GM23338 (cell line): Measurements from ENCODE around the gene PTPRN2. TPM values are rescaled to one million over a fixed set of nuclear protein-coding genes. Genes with fewer than 3 reads are reported as not detected.

Source experiments
- ATAC-seq: fragments of 200-7000 bp; cut with Tn5 transposase; 3 replicates; pipeline ENCODE4 v1.9.1; 2020
- DNase-seq: peaks from one replicate; pipeline ENCODE4 v3.0.0-alpha.2; 2015; ENCODE audit warnings: low spot score
- H2AFZ ChIP-seq: fragments of 200-600 bp; sonication (generic); 2 replicates; pipeline ENCODE4 v1.8.0; 2016; ENCODE audit warnings: antibody characterized with exemption, mild to moderate bottlenecking, moderate library complexity
- H3F3A ChIP-seq: fragments of 200-600 bp; sonication (generic); replicated peaks from 2 replicates; pipeline ENCODE4 v1.8.0; 2017; ENCODE audit warnings: antibody characterized with exemption, mixed run types, low read depth
- H3K27ac ChIP-seq: fragments of 200-600 bp; sonication (generic); 2 replicates; pipeline ENCODE4 v1.6.1; 2016; ENCODE audit warnings: low read depth
- H3K27me3 ChIP-seq: fragments of 200-600 bp; sonication (generic); 2 replicates; pipeline ENCODE4 v1.8.0; 2016; ENCODE audit warnings: mild to moderate bottlenecking, mixed run types, moderate library complexity; ENCODE audit not compliant: insufficient read depth
- H3K36me3 ChIP-seq: fragments of 200-600 bp; sonication (generic); 2 replicates; pipeline ENCODE4 v1.8.0; 2016; ENCODE audit warnings: mild to moderate bottlenecking; ENCODE audit not compliant: insufficient read depth
- H3K4me1 ChIP-seq: fragments of 200-600 bp; sonication (generic); 2 replicates; pipeline ENCODE4 v1.8.0; 2016; ENCODE audit warnings: mild to moderate bottlenecking, moderate library complexity; ENCODE audit not compliant: insufficient read depth
- H3K4me2 ChIP-seq: fragments of 200-600 bp; sonication (generic); 2 replicates; pipeline ENCODE4 v1.7.1; 2017; ENCODE audit warnings: mixed run types
- H3K4me3 ChIP-seq: fragments of 200-600 bp; sonication (generic); 2 replicates; pipeline ENCODE4 v1.6.1; 2016; ENCODE audit warnings: mixed run types
- H3K79me2 ChIP-seq: fragments of 200-600 bp; sonication (generic); replicated peaks from 2 replicates; pipeline ENCODE4 v1.8.0; 2017; ENCODE audit warnings: mild to moderate bottlenecking; ENCODE audit not compliant: insufficient read depth
- H3K9me2 ChIP-seq: fragments of 200-600 bp; sonication (generic); 2 replicates; pipeline ENCODE4 v1.8.0; 2017; ENCODE audit not compliant: insufficient read depth
- H4K20me1 ChIP-seq: fragments of 200-600 bp; sonication (generic); replicated peaks from 2 replicates; pipeline ENCODE4 v1.8.0; 2017; ENCODE audit warnings: mild to moderate bottlenecking; ENCODE audit not compliant: insufficient read depth
- H3K27ac Mint-ChIP-seq: 2 replicates; pipeline ENCODE4 v1.8.0; 2020; ENCODE audit warnings: inconsistent platforms, mild to moderate bottlenecking, moderate library complexity, mixed read lengths
- H3K27me3 Mint-ChIP-seq: 3 replicates; pipeline ENCODE4 v1.8.0; 2022; ENCODE audit warnings: low read depth, mild to moderate bottlenecking, moderate library complexity, mixed read lengths, inconsistent platforms; ENCODE audit not compliant: insufficient read depth, poor library complexity
- H3K36me3 Mint-ChIP-seq: 3 replicates; pipeline ENCODE4 v1.8.0; 2021; ENCODE audit warnings: low read depth, mild to moderate bottlenecking, inconsistent platforms, moderate library complexity, mixed read lengths
- H3K4me1 Mint-ChIP-seq: 3 replicates; pipeline ENCODE4 v1.8.0; 2020; ENCODE audit warnings: mild to moderate bottlenecking, inconsistent platforms, mixed read lengths
- H3K4me3 Mint-ChIP-seq: 3 replicates; pipeline ENCODE4 v1.8.0; 2021; ENCODE audit warnings: moderate library complexity, mild to moderate bottlenecking, inconsistent platforms, mixed read lengths
- H3K9me3 Mint-ChIP-seq: 3 replicates; pipeline ENCODE4 v1.8.0; 2020; ENCODE audit warnings: moderate library complexity, mild to moderate bottlenecking, inconsistent platforms, mixed read lengths
- CTCF ChIP-seq, 2 experiments: fragments of 200-600 bp in 1 of 2; sonication (generic) in 1 of 2; conservative IDR thresholded peaks; 2 replicates each; pipeline versions ENCODE4 v1.5.1 to v1.6.1; 2016 to 2017; ENCODE audit warnings: antibody characterized with exemption in 2 of 2, low read depth in 2 of 2, mild to moderate bottlenecking in 2 of 2, moderate library complexity in 1 of 2
- EZH2 ChIP-seq: fragments of 200-600 bp; sonication (generic); IDR thresholded peaks from one replicate; pipeline ENCODE4 v1.8.0; 2017; ENCODE audit warnings: antibody characterized with exemption, mild to moderate bottlenecking, low read depth; ENCODE audit not compliant: unreplicated experiment
- EZH2phosphoT487 ChIP-seq: fragments of 200-600 bp; sonication (generic); IDR thresholded peaks from one replicate; pipeline ENCODE4 v1.8.1; 2018; ENCODE audit warnings: antibody characterized with exemption; ENCODE audit not compliant: unreplicated experiment
- JUNB ChIP-seq: IDR thresholded peaks from one replicate; pipeline ENCODE4 v1.6.1; 2016; ENCODE audit warnings: antibody characterized with exemption; ENCODE audit not compliant: unreplicated experiment
- NANOG ChIP-seq: IDR thresholded peaks from 2 replicates; pipeline ENCODE4 v1.6.1; 2016; ENCODE audit warnings: antibody characterized with exemption, borderline replicate concordance
- POLR2AphosphoS5 ChIP-seq: IDR thresholded peaks from 2 replicates; pipeline ENCODE4 v1.6.1; 2016; ENCODE audit warnings: antibody characterized with exemption, low read depth
- REST ChIP-seq: IDR thresholded peaks from one replicate; pipeline ENCODE4 v1.6.1; 2018; ENCODE audit warnings: antibody characterized with exemption; ENCODE audit not compliant: unreplicated experiment
- STAT1 ChIP-seq: IDR thresholded peaks from one replicate; pipeline ENCODE4 v1.6.1; 2016; ENCODE audit warnings: antibody characterized with exemption; ENCODE audit not compliant: unreplicated experiment
- ZNF114 ChIP-seq: fragments of 250-450 bp; sonication (Bioruptor Pico); IDR thresholded peaks from 2 replicates; pipeline ENCODE4 v1.5.0; 2020; ENCODE audit warnings: mild to moderate bottlenecking, moderate library complexity
- ZNF331 ChIP-seq: fragments of 250-450 bp; sonication (Bioruptor Pico); IDR thresholded peaks from 2 replicates; pipeline ENCODE4 v1.5.0; 2020; ENCODE audit warnings: low read depth, mild to moderate bottlenecking, moderate library complexity
- ZNF462 ChIP-seq: fragments of 250-450 bp; sonication (Bioruptor Pico); IDR thresholded peaks from 2 replicates; pipeline ENCODE4 v1.5.0; 2020; ENCODE audit warnings: mild to moderate bottlenecking, moderate library complexity
- polyA plus RNA-seq: library from polyadenylated mRNA; unstranded; fragments of >200 nt; fragmentation: Nextera tagmentation; extraction: Ambion mirVana; gene quantifications from 2 replicates; pipeline ENCODE4 v1.2.1, GENCODE V29; 2016
- total RNA-seq: library from RNA; depleted of rRNA; stranded (reverse); fragments of >200 nt; shearing (Covaris generic); gene quantifications from 2 replicates; pipeline ENCODE4 v1.2.3, GENCODE V29; 2014

Gene PTPRN2
- total and polyA plus RNA-seq, 2 experiments from 2014 or later: 0.87 to 4.0 TPM

GRCh38 chr7:158560386-158560785 lies 27.2 kb downstream of the PTPRN2 start:
- H3K4me3 ChIP-seq: no peak overlapping the region
- H3K36me3 ChIP-seq: no peaks in the 10 kb centered on the region
- no peaks in the 10 kb centered on the region for H4K20me1 ChIP-seq
- no peak overlapping the region for H2AFZ ChIP-seq
- H3K27ac ChIP-seq: no peak overlapping the region
- no peak for TF ChIP-seq NANOG
- no peak for TF ChIP-seq EZH2phosphoT487
- no peak for TF ChIP-seq STAT1
- no peak for TF ChIP-seq EZH2
- TF ChIP-seq ZNF462 (CRISPR knock-in tag): no peak
- TF ChIP-seq ZNF114: no peak
- Mint-ChIP-seq H3K4me1 (peaks cover 28% of the 10 kb centered on the region), H3K36me3 (peaks cover 18% of the 10 kb centered on the region), H3K27me3 (peaks cover 9% of the 10 kb centered on the region), H3K9me3 (peaks cover 77% of the 10 kb centered on the region), H3K27ac (no peak overlapping the region), H3K4me3 (no peak overlapping the region)
- DNase-seq (no peak), ATAC-seq (no peak)
- H3F3A ChIP-seq: no peaks in the 10 kb centered on the region
- no peaks in the 10 kb centered on the region for H3K79me2 ChIP-seq
- H3K9me2 ChIP-seq: no peaks in the 10 kb centered on the region
- no peaks in the 10 kb centered on the region for H3K27me3 ChIP-seq
- peaks cover 27% of the 10 kb centered on the region for H3K4me1 ChIP-seq
- H3K4me2 ChIP-seq: no peak overlapping the region

GRCh38 chr7:158559356-158559755 lies 28.3 kb downstream of the PTPRN2 start:
- peaks cover 9% of the 10 kb centered on the region for H3K27me3 Mint-ChIP-seq
- no peaks in the 10 kb centered on the region for H3K36me3 ChIP-seq
- H3F3A ChIP-seq: no peaks in the 10 kb centered on the region
- no peaks in the 10 kb centered on the region for H3K27me3 ChIP-seq
- H3K36me3 Mint-ChIP-seq: peaks cover 18% of the 10 kb centered on the region
- peaks cover 19% of the 10 kb centered on the region for H3K4me1 ChIP-seq
- no peak for ATAC-seq
- no peak overlapping the region for H3K4me3 ChIP-seq
- no peaks in the 10 kb centered on the region for H3K9me2 ChIP-seq
- no peaks in the 10 kb centered on the region for H3K79me2 ChIP-seq
- H2AFZ ChIP-seq: no peak overlapping the region
- H3K4me3 Mint-ChIP-seq: no peak overlapping the region
- peaks cover 22% of the 10 kb centered on the region for H3K4me1 Mint-ChIP-seq
- H3K4me2 ChIP-seq: no peak overlapping the region; the same call in 1 of the 2 replicates
- no peak for TF ChIP-seq CTCF (conservative IDR thresholded peaks at IDR 0.05; ENCODE audit: low read depth in 2 of 2)
- no peak for TF ChIP-seq ZNF331 (CRISPR knock-in tag)
- TF ChIP-seq STAT1: no peak
- TF ChIP-seq EZH2: no peak
- TF ChIP-seq POLR2AphosphoS5: no peak
- TF ChIP-seq NANOG: no peak
- no peak for TF ChIP-seq JUNB
- no peak for TF ChIP-seq REST
- no peak for TF ChIP-seq ZNF114
- H3K27ac ChIP-seq: no peak overlapping the region
- no peak for DNase-seq
- H3K27ac Mint-ChIP-seq: no peak overlapping the region
- peaks cover 83% of the 10 kb centered on the region for H3K9me3 Mint-ChIP-seq
- no peaks in the 10 kb centered on the region for H4K20me1 ChIP-seq
